Right cardiac atrium (tissue), 5 donors: ENCODE measurements around the gene COPS8. TPM values are rescaled to one million over a fixed set of nuclear protein-coding genes. Genes with fewer than 3 reads are reported as not detected.
A peak's percentile ranks its signal among the peaks of the same experiment; 100 is the strongest.

ENCODE experiments used
- ATAC-seq, 2 donors: fragments of 200-7000 bp; cut with Tn5 transposase; one replicate each; pipeline versions ENCODE4 v1.8.0 to v1.9.1; 2020; ENCODE audit warnings: moderate library complexity in 2 of 2, mild to moderate bottlenecking in 1 of 2
- DNase-seq, 3 donors: peaks; one replicate each; pipeline ENCODE4 v3.0.0-alpha.2; 2020
- H3K27ac ChIP-seq: one replicate; pipeline ENCODE4 v1.5.1; 2013; ENCODE audit warnings: mild to moderate bottlenecking, low read length, control low read depth, moderate library complexity
- H3K27me3 ChIP-seq: one replicate; pipeline ENCODE4 v1.6.1; 2013; ENCODE audit not compliant: control insufficient read depth, insufficient read depth
- H3K4me1 ChIP-seq: one replicate; pipeline ENCODE4 v1.6.1; 2013; ENCODE audit warnings: low read length; ENCODE audit not compliant: control insufficient read depth, insufficient read depth
- H3K4me3 ChIP-seq: one replicate; pipeline ENCODE4 v1.5.1; 2013; ENCODE audit warnings: low read length, control low read depth
- H3K9me3 ChIP-seq: one replicate; pipeline ENCODE4 v1.6.1; 2013; ENCODE audit warnings: low read length; ENCODE audit not compliant: control insufficient read depth
- WGBS: extraction: QIAGEN DNeasy Blood & Tissue Kit; methylation state at CpG from one replicate; pipeline ENCODE4 v1.1.7; 2013; 5-methylcytosine and 5-hydroxymethylcytosine counted together
- intact Hi-C, 4 donors: fragments of 100-400 bp; cut with DNase I; formaldehyde crosslinking; loops; one replicate each; pipeline versions ENCODE4 v1.11.0 to v1.14.0; 2022 to 2023
- polyA plus RNA-seq: library from polyadenylated mRNA; stranded (reverse); fragments of 200-250 nt; gene quantifications from one replicate; pipeline ENCODE4 v1.2.3, GENCODE V29; 2013
- total RNA-seq, 4 donors: library from RNA; stranded (reverse); fragmentation: NEBNext Ultra II Directional; extraction: Animal tissue kit (Norgen Biotek cat#: 25700); gene quantifications; one replicate each; pipeline ENCODE4 v1.2.1, GENCODE V29; 2021
- donor health status: healthy with polysubstance abuse.
- donor health status: DM: no; HTN: yes; CAD: no.
- donor health status: DM: no; HTN: no; CAD: no.
- donor health status: DM: no; HTN: yes; CAD: no; lungs with severe emphysema.
- donor health status: DM: yes; HTN: yes; CAD: no.

COPS8 gene
- total and polyA plus RNA-seq, 5 donors = 70.1 to 91.4 (median 86.1) TPM

DNA sequence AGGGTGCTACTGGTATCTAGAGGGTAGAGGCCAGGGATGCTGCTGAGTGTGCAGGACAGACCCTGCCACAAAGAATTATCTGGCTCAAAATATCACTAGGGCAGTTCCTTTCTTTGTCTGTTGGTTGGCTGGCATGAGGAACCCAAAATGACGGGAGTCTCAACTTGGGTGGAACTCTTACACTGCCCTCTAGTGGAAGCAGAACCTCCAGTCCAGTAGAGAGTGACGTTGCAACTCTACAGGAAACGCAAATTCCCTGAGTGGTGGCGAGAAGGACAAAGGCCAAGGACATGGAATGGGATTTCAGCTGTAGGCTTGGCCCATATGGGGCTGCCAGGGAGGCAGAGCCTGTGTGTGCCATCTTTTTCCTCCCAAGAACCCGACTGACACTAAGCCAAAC, 47.1 kb downstream of the COPS8 start:
- Histone ChIP-seq H3K27ac (no peak overlapping the region), H3K4me3 (no peak overlapping the region), H3K4me1 (peaks cover 5% of the 10 kb centered on the region), H3K27me3 (no peaks in the 10 kb centered on the region), H3K9me3 (no peaks in the 10 kb centered on the region)
- 72% methylated on average over 5 of the region's 5 CpGs for WGBS
- DNase-seq (no peak), ATAC-seq (no peak)
- intact Hi-C loops = no loop called here

DNA sequence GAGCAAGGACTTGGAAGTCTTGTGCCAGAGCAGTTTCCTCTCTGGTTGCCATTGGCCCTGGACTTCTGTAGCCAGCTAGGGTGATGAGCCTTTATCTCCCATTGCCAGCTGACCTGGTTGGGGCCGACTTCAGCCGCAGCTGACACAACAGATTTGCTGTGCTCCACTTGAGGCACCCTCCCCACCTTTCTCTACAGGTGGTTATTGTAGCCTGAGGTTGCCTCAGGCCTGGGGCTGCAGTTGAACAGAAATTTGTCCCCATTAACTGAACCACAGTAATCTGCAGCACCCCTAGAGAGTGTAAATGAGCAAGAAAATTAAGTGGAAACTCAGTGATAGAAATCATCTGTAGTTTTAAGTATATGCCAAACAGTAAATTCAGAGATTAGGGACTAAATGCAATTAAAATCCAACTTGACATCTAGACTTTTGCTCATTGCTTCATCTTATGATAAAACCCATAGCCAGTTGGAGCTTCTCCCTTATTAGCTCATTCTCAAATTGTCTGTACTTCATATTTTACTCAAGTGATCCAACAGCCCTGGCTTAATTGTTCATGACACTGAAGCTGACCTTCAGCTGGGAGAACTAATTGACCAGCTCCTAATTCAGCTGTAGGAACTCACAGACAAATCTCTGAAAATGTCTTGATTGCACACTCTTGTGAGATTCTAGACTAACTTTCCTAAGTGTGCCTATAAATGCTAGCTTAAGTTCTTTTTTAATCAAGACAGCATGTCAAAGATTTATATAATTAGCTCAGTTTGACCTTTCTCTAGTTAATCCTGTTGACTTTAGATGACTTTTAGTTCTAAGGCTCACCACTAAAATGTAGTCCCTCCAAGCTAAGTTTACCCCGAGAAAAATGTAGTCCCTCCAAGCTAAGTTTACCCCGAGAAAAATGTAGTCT, 48.9 kb downstream of the COPS8 start:
- Histone ChIP-seq H3K27me3 (no peaks in the 10 kb centered on the region), H3K9me3 (no peaks in the 10 kb centered on the region), H3K4me1 (no peaks in the 10 kb centered on the region), H3K4me3 (no peak overlapping the region), H3K27ac (no peak overlapping the region)
- ATAC-seq (no peak), DNase-seq (no peak)
- 65% methylated on average over 4 of the region's 4 CpGs for WGBS
- intact Hi-C loops = no loop called here

DNA sequence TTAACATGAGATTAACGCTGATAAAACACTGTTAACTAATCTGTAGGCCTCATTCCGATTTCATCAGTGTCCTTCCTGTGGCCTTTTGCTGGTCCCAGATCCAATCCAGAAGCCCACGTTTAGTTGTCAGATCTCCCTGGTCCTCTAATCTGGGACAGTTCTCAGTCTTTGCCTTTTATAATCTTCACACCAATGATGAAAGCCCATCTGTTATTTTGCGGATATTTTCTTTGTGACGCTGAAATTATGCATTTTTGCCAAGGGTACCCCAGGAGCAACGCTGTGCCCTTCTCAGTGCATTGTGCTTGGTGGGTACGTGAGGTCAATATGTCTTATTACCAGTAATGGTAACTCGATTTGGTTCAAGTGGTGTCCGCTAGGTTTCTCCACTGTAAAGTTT, 51.1 kb downstream of the COPS8 start:
- H3K27me3 ChIP-seq = no peaks in the 10 kb centered on the region
- no peak overlapping the region for H3K4me3 ChIP-seq
- DNase-seq (no peak), ATAC-seq (no peak)
- WGBS = 82% methylated on average over 9 of the region's 9 CpGs
- H3K4me1 ChIP-seq = no peaks in the 10 kb centered on the region
- H3K9me3 ChIP-seq = no peaks in the 10 kb centered on the region
- no peak overlapping the region for H3K27ac ChIP-seq
- intact Hi-C loops = no loop called here

DNA sequence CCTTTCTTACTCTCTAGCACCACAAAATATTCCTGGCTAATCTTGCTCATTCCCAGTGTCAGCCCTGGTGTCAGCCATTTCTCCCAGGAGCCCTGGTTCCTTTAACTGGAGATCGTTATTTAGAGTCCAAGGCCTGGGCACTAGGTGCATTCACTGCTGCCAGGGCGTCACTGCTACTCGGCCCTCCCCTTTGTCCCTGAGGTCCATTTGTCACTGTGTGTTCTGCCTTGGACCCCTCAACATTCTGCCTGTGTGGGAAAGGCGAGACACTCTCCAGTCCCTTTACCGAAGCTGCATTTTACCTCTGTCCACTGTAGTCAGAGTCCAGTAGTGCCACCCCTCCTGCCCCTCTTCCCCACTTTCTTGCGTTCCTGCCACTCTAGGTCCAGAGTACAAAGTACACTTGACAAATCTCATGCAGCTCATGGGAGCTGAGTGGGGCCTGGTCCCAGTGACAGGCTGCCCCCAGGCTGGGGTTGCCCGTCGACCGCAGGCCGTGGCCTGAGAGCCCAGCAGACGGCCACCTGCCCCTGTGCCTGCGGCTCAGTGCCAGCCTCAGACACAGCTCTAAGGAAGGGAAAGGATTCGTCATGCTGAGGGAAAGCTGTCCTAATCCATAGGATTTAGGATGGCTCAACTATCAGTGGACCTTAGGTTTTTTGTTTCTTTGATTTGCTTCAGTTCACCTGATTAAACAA, 52.1 kb downstream of the COPS8 start:
- H3K4me1 ChIP-seq = no peaks in the 10 kb centered on the region
- WGBS = 90% methylated on average over 13 of the region's 13 CpGs

DNA sequence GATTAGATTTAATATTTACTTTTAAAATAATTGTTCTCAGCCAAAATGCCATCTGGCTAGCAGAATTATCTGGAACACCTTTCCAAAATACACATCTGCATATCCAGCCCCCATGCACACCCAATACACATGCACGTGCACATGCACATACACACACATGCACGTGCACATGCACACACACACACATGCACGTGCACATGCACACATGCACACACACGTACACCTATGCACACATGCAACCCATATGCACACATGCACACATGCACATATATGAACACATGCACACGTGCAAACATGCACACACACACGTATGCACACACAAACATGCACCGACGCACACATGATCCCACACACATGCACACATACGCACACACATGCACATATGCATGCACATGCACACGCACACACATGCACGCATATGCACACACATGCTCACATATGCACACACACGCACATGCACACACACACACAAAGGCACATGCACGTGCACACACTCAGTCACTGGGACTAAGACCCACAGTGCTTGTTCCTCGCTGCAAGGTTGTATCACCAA, 53.5 kb downstream of the COPS8 start:
- ATAC-seq (no peak), DNase-seq (no peak)
- 96% methylated on average over 14 of the region's 14 CpGs for WGBS
- H3K4me3 ChIP-seq = no peak overlapping the region
- no peak overlapping the region for H3K27ac ChIP-seq
- H3K27me3 ChIP-seq = no peaks in the 10 kb centered on the region
- intact Hi-C loops = no loop called here
- peaks cover 3% of the 10 kb centered on the region for H3K4me1 ChIP-seq
- H3K9me3 ChIP-seq = no peaks in the 10 kb centered on the region

More for the DNA sequence above, 52.1 kb downstream of the COPS8 start:
- no peaks in the 10 kb centered on the region for H3K27me3 ChIP-seq
- intact Hi-C loops = no loop called here
- H3K27ac ChIP-seq = no peak overlapping the region
- no peaks in the 10 kb centered on the region for H3K9me3 ChIP-seq
- no peak for DNase-seq
- no peak overlapping the region for H3K4me3 ChIP-seq
- no peak for ATAC-seq

DNA sequence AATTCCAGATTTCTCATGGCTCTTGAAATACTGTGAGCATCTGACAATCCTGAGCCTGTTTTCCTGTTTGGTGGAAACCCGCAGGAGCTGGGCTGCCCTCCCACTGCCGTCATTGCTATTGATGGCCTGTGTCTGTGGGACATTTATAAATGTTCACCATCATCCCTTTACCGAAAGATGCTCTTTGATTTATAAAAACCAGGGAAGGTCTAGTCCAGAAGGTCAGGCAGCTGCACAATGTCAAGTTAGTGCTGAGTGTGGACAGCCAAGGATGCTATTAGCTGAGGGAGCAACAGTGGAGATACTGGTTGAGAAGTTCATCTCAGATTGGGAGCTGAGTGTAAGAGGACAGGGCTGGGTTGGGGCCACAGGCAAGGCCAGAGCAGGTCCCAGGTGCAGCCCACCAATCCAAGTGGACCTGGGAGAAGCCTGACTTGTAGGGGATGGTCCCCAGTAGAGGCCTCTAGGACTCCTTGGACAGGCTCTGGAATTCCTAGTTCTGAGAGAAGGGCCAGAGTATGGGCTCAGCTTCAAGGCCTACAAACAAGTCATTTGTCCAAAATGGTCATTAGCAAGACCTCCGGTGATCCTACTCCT, 55.1 kb downstream of the COPS8 start:
- DNase-seq (no peak), ATAC-seq (no peak)
- H3K4me1 ChIP-seq = peaks cover 3% of the 10 kb centered on the region
- 92% methylated on average over 4 of the region's 4 CpGs for WGBS
- no peak overlapping the region for H3K4me3 ChIP-seq
- H3K9me3 ChIP-seq = no peaks in the 10 kb centered on the region
- intact Hi-C loops = no loop called here
- no peaks in the 10 kb centered on the region for H3K27me3 ChIP-seq
- H3K27ac ChIP-seq = no peak overlapping the region

DNA sequence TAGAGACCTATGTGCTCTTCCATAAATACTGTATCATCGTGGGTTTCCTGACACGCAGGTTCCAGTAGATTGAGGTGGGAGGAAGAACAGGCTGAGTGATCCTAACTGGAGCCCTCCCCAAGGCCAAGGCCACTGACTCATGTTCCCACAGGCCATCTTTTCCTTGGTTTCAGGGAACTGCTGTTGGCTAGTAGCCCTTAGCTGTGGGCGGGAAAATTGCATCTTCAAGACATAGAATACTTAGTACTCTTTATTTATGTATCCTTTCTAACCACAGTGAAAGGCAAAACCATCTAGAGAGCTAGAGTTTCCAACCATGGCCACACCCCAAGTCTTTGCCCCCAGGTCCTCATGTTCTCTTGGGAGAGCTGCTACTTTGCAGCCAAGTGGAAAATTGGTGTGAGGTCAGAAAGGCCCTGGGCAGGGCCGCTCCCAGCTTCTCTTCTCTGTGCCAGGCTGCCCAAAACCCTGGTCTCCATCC, 55.9 kb downstream of the COPS8 start:
- Histone ChIP-seq H3K4me1 (peaks cover 3% of the 10 kb centered on the region), H3K27me3 (no peaks in the 10 kb centered on the region), H3K9me3 (no peaks in the 10 kb centered on the region), H3K4me3 (no peak overlapping the region), H3K27ac (no peak overlapping the region)
- intact Hi-C loops = no loop called here
- 90% methylated on average over 4 of the region's 4 CpGs for WGBS
- no peak for DNase-seq
- no peak for ATAC-seq

DNA sequence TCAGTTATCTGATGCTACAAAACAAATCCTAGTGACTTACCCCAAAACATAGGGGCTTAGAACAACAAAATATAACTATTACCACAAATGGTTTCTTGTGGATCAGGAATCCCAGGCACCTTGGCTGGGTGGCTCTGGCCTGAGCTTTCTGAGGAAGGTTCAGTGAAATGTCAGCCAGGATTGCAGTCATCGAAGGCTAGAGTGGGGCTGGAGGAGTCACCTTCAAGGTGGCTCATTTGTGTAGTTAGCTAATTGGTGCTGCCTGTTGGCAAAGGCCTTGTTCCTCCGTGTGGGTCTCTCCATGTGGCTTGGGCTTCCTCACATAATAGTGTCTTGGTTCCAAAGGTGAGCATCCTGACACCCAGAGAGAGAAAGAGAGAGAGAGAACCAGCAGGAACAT, 57.4 kb downstream of the COPS8 start:
- H3K27me3 ChIP-seq = no peaks in the 10 kb centered on the region
- peak overlapping the region; percentile 21 for H3K27ac ChIP-seq
- H3K4me1 ChIP-seq = peaks cover 3% of the 10 kb centered on the region
- no peaks in the 10 kb centered on the region for H3K9me3 ChIP-seq
- WGBS = 72% methylated on average over 2 of the region's 2 CpGs
- H3K4me3 ChIP-seq = no peak overlapping the region
- intact Hi-C loops = no loop called here
- DNase-seq (no peak), ATAC-seq (no peak)

DNA sequence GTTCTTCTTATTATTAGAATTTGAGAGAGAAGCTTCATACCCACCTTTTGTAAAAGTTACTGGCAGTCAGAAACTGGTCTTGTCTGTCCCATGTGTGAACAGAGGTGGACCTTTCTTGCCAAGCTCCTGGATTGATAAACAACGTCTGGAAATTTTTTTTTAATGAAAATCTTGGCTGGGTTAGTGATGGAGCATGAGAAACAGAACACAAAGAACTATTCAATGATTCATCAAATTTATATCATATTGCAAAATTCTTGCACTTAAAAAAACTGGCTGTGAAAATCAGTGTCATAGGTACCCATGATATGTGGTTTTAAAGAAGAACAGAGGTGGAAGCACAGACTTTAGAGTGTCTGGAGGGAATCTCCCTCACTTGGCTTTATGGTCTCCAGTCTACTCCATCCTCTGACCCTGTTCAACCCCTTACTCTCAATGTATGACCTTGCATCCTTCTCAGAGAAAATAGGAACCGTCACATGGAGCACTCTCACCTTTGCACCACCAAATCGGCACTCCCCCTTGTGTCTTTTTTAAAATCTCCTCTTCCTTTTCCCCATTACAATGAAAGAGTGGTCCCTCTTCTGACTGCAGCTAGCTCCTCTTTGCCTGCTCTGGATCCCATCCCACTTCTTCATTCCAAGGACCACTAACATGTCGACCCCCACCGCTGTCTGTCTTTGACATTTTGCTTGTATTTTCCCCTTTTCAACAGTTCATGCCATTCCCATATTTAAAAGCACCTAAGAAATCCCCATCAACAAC, 58.2 kb downstream of the COPS8 start:
- 75% methylated on average over 5 of the region's 5 CpGs for WGBS
- H3K4me1 ChIP-seq = peaks cover 3% of the 10 kb centered on the region
- no peak overlapping the region for H3K4me3 ChIP-seq
- DNase-seq = no peak
- ATAC-seq = peak in 1 of 2 donors; percentile 52
- no peaks in the 10 kb centered on the region for H3K9me3 ChIP-seq
- H3K27me3 ChIP-seq = no peaks in the 10 kb centered on the region
- H3K27ac ChIP-seq = no peak overlapping the region
- intact Hi-C loops = no loop called here

DNA sequence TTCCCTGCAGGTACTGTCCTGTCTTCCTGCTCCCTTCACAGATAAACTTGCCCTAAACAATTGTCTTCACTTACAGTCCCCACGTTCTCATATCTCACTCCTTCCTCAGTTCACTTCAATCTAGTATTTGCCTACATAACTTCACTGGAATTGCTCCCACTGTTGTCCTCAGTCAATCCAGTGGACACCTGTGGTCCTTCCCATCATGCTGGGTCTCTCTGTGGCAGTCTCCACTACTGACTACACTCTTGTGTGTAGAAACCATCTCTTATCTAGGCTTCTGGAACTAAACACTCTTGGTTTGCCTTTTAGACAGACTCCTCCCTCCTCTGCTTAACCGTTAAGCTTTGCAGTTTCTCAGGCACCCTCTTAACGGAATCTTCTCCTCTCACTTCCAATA, 58.8 kb downstream of the COPS8 start:
- ATAC-seq (peak in 1 of 2 donors; percentile 43), DNase-seq (no peak)
- Histone ChIP-seq H3K4me1 (peaks cover 3% of the 10 kb centered on the region), H3K9me3 (no peaks in the 10 kb centered on the region), H3K27ac (no peak overlapping the region), H3K4me3 (no peak overlapping the region), H3K27me3 (no peaks in the 10 kb centered on the region)
- intact Hi-C loops = no loop called here
- 68% methylated on average over 3 of the region's 3 CpGs for WGBS
